ENCODE results near the gene TXNRD1.

DNA sequence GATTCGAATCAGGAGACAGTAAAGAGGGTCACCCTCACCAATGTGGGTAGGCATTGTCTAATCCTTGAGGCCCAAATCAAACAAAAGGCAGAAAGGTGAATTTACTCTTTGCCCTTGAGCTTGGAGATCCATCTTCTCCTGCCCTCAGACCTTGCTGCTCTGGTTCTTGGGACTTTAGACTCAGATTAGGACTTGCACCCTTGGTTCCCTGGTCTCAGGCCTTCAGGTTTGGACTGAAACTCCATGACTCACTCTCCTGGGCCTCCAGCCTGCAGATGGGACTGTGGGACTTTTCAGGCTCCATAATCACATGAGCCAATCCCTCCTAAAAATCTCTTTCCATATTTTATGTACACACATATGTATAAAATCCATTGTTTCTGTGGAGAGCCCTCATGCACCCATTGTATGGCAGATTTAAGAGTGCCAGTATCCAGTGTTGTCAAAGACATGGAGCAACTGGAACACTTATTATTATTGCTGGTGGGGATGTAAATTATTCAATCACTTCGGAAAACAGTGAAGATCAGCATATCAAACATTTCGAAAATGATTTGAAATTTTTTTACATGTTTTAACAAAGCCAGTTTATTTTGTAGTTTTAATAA is 136.6 kb downstream of the TXNRD1 start:
- TF ChIP-seq, protein P1, sequence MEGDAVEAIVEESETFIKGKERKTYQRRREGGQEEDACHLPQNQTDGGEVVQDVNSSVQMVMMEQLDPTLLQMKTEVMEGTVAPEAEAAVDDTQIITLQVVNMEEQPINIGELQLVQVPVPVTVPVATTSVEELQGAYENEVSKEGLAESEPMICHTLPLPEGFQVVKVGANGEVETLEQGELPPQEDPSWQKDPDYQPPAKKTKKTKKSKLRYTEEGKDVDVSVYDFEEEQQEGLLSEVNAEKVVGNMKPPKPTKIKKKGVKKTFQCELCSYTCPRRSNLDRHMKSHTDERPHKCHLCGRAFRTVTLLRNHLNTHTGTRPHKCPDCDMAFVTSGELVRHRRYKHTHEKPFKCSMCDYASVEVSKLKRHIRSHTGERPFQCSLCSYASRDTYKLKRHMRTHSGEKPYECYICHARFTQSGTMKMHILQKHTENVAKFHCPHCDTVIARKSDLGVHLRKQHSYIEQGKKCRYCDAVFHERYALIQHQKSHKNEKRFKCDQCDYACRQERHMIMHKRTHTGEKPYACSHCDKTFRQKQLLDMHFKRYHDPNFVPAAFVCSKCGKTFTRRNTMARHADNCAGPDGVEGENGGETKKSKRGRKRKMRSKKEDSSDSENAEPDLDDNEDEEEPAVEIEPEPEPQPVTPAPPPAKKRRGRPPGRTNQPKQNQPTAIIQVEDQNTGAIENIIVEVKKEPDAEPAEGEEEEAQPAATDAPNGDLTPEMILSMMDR (IDR thresholded peaks at IDR 0.05; ENCODE audit: low read depth, low read length): no peak
- TF ChIP-seq POLR2A (IDR thresholded peaks at IDR 0.05; ENCODE audit: extremely low read depth, insufficient read length): no peak
- TF ChIP-seq, protein P2, sequence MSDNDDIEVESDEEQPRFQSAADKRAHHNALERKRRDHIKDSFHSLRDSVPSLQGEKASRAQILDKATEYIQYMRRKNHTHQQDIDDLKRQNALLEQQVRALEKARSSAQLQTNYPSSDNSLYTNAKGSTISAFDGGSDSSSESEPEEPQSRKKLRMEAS (IDR thresholded peaks at IDR 0.05; ENCODE audit: low read depth, low read length): no peak
- TF ChIP-seq MYC (IDR thresholded peaks at IDR 0.05; ENCODE audit: low read depth, low read length): no peak
